Stimulated activated CD4-positive, alpha-beta T cell treated with anti-CD3 and anti-CD28 coated beads, TNF-alpha, amount 100 ng/mL, for 1 hour (primary cell): ENCODE results near the gene LILRB5.
"Not testable (repeated sequence)": the region's sequence is repeated elsewhere in the genome, so short reads cannot be mapped to it uniquely, and the experiment has no call there.

Experiments
- DNase-seq, 3 donors: peaks; one replicate each; pipeline ENCODE4 v3.0.0-alpha.2; 2020; ENCODE audit warnings: low read depth in 3 of 3, low spot score in 1 of 3

The LILRB5 gene

DNA sequence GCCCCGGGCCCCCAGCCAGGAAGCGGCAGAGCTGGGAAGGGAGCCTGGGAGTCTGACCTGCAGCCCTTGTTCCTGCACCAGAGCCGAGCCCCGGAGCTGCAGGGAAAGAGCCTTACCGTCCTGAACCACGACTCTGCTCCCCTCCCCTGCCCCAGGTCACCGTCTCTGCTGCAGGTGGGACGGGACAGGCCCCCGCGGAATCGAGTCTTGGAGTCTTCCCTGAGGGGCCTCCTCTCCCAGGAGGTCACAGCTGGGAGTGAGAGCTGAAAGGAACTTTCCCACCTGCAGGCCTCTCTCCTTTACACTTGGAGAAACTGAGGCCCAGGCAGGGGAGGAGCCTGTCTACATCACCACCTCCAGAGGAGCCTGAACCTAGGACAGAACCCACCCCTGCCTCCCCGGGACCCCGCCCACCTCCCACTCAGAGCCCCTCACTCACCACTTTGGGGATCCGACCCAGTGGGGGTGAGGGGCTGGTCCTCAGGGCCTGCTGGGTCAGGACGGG, 20.1 kb upstream of the LILRB5 start:
- DNase-seq = not testable (repeated sequence)

DNA sequence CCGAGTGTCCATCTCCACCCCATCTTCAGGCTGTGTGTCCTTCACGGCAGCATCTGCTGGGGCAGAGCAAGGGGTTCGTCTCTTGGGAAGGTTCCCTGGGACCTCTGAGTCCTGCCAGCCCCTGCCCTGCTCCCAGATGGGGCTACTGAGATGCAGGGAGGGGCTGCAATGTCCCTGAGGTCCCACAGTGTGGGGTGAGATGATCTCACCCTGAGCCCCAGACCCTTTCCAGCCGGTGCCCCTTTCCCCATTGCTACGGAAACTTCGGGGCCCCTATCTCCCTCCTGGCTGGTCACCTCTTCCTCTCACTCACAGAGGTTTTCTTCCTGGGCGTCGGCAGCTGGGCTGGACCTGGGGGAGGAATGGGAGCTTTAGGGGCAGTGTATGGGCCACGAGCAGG, 18.9 kb upstream of the LILRB5 start:
- DNase-seq = no peak

DNA sequence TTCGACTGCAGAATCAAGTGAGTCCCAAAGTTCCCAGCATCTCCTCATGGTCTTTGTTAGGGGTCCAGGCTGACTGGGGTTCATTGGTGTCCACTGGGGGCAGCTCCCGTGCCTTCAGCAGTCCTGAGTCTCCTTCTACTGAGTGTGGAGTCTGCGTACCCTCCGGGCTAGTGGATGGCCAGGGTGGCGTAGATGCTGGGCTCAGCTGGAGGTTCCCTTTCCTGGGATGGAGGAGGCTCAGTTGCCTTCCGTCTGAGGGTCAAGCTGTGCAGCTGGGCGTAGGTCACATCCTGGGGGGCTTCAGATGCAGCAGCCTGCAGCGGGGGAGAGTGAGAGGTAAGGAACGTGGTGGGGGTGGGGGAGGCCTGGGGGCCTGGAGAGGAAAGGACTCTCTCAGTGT, 17.4 kb upstream of the LILRB5 start:
- not testable (repeated sequence) for DNase-seq

DNA sequence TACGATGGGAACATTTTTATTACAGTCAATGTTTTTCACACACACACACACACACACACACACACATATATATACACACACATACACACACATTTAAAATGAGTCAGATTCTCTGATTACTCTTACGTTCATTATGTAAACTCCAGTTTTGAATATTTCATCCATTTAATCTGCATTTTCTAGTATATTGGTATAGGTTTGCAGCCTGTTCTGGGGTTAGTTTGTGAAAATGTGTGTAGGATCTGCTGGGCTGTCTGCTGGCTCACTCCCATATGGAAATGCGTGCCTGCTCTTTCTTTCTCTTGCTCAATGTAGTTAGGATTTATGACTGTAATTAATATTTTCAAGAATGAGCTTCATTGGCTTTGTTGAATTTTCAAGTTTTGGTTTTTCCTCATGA, 16.7 kb upstream of the LILRB5 start:
- no peak for DNase-seq

DNA sequence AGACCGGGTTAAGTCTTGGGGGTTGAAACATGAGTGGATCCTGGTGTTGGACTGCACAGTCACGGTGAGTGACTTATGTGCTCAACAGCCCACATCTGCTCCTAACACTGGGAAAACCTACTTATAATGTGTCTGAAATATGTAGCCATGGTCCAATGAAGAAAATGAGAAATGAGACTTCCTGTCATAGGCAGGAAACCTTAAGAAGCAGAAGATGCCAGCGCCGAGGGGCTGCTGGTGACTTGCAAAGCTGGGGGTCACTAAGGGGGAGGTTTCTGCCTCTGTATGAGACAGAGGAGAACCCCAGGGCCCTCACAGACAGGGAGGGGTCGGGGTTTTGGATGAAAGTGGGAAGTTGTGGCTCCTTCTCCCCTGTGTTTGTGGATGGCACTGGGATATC, 15.1 kb upstream of the LILRB5 start:
- not testable (repeated sequence) for DNase-seq

DNA sequence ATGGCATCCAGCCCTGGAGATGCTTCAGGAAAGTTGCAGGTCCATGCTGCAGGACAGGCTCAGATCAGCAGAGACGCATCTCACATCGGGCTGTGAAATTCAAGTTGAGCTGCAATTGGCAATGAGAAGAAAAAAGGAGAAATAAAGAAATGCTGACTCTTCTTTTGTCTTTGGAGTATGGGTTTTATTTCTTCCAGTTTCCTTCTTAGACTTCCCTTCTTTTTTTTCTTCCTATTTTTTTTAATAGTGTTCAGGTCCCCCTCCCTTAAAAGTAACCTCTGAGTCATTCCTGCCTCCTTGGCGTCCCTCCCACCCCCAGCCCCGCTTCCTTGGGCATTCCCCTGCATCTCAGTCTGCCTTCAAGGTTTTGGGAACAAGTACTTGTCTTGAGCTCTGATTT, 14.5 kb upstream of the LILRB5 start:
- DNase-seq = not testable (repeated sequence)

DNA sequence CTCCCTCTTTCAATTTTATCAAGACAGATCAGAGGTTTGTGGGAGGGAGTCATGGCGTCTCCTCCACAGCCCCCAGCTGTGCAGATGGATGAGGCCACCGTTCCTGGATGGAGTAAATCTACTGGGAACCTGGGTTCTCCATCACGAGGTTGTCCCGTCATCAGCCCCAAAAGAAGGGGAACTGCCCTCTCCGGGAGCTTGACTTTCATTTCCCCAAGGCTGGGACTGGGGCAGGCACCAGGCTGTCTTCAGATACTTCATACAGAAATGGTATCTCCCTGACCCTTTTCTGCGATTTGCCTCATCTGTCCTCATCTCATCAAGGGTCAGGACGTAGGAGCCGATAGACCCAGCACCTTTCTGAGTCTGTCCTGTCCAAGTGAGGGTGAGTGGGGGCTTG, 14.0 kb upstream of the LILRB5 start:
- no peak for DNase-seq

DNA sequence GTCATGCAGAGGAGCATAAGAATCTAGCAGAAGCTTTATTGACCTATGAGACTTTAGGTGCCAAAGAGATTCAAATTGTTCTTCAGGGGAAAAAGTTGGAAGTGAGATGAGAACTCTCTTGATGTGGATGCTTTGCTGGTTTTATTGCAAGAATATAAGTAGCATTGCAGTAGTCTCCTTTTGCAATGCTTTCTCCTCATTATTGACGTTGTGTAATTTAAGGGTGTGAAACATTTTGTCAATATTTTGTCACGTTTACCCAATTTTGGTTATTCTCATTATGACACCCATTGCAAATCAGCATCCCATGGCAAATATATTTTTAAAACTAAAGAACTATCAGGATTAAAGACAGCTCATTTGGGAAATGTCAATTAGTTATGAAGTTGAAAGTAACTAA, 11.9 kb upstream of the LILRB5 start:
- DNase-seq = no peak

DNA sequence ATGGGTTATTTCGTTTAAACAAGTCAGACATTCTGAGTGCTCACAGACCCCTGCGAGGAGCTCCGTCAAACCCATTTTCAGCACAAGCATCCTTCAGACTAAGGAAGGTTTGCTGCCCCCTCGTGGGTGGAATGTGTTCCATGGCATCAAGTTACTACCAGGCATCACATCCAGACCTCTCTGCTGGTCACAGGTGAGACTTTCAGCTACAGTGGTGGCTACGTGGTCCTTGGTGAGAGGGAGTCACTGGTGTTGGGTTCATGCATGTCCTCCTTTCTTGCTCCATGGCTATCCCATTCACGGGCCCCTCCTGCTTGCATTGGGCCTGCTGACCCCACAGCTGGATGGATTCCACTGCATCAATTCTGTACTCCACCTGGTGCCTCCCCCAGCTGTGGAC, 9.1 kb upstream of the LILRB5 start:
- peak in 2 of 3 donors; percentile 12 to 62 for DNase-seq

DNA sequence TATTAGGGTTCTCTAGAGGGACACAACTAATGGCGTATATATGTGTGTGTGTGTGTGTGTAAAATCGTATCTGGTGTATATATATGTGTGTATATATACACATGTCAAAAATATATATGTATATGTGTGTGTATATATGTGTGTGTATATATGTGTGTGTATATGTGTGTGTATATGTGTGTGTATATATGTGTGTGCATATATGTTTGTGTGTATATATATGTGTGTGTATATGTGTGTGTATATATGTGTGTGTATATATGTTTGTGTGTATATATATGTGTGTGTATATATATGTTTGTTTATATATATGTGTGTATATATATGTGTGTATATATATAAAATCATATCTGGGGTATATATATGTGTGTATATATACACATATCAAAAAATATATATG, 5.4 kb upstream of the LILRB5 start:
- DNase-seq = no peak

DNA sequence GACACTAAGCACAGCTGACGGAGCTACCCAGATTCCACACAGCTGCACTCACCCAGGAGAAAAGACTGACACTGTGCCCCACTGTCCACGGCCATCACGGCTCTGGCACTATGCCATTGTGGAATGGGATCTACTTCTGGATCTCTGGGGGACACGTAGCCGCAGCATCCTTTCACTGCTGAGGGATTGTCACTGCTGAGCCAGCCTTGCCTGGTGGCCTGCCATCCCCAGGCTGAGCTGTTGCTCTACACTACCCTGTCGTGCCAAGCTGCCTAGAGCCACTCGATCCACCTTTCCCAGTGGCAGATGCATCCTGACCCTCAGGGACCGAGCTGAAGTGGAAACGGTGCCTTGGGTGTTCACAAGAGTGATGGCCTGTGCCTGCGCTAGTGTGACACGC, 5.0 kb upstream of the LILRB5 start:
- no peak for DNase-seq

DNA sequence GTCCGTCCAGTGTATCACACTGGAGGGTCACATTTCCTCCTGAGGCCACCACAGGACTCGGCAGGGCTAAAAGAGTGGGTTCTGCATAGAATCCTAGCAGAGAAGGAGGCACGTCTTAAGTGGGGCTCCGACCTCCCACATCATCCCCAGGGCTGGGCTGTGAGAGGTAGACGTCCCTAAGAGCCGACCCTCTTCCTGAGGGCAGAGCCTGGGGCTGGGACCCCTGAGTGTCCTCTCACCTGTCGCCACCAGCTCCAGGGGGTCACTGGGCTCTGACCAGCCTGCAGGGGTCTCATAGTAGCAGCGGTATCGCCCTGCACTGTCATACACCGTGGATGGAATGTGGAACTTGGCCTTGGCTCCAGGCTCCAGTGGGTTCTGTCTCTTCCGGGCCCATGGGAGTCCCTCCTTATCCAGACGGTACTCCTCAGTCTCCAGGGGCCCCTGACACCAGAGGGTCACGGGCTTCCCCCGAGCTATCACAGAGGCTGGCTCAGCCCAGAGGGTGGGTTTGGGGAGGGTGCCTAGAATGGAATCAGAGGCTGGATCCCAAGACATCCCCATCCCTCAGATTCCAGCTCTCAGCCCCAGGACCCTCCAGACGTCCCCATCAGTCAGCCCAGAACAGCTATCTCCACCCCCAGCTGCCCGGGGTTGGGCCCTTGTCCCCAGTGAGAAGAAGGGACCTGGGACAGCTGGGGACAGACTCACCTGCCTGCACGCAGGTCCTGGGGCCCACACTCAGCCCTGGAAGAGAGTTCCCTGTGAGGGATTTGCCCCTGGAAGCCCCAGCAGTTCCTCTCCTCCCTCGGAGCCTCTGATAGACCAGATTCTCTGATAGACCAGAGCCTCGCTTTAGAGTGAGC, 590 bp downstream of the LILRB5 start:
- no peak for DNase-seq

DNA sequence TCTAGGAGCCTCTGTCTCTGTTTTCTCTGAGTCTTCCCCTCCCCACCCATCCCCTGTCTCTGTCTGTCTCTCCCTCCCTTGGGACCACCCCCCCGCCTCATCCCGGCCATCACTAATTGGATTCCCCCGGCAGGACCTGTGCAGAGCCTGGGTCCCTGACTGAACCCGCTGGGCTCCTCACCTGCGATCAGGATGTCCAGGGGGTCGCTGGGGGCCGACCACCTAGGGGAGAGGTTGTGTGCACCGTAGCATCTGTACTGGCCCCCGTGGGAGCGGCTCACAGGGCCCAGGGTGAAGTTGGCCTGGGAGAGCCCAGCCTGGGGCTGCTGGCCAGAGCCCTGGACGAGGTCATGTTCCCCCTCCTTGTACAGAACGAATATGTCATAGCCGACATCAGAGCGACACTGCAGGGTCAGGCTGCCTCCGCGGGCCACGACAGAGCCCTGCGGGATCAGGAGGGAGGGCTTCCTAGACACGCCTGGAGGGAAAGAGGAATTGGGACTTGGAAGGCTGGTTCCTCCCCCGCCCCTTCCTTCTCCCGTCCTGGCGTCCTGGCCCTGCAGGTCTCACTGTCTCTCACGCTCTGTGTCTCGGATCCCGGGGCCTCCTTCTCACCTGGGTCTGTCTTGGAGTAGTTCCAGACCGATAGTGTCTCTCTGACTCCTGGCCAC, 1.8 kb downstream of the LILRB5 start:
- no peak for DNase-seq

DNA sequence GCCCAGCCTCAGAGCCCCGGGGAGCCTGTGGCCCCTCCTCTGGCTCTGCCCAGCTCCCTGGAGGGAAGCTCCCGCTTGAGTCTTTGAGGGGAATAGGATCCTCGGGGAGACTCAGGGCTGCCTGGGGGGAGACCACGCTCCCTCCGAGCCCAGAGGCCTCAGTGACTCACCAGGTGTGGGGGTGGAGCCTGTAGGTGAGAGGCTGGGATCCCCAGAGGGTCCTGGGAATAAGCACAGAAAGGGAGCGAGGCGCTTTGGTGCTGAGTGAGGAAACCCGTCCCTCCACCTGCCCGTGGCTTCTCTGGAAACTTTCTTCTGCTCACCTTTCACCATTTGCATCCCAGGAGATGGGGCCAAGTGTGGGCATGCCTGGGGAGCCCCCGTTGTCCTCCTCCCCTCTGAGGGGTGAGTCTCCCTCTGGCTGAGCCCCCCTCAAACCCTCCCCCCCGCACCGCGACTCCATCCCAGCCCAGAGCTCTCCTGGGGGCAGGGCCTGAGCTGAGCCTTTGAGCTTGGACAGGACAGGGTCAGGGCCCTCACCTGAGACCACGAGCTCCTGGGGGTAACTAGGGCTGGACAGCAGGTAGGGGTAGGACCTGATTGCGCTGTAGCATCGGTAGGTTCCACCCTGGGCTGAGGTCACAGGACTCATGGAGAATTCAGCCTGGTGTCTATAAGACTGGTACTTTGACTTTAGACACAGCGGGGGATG, 2.7 kb downstream of the LILRB5 start:
- no peak for DNase-seq

DNA sequence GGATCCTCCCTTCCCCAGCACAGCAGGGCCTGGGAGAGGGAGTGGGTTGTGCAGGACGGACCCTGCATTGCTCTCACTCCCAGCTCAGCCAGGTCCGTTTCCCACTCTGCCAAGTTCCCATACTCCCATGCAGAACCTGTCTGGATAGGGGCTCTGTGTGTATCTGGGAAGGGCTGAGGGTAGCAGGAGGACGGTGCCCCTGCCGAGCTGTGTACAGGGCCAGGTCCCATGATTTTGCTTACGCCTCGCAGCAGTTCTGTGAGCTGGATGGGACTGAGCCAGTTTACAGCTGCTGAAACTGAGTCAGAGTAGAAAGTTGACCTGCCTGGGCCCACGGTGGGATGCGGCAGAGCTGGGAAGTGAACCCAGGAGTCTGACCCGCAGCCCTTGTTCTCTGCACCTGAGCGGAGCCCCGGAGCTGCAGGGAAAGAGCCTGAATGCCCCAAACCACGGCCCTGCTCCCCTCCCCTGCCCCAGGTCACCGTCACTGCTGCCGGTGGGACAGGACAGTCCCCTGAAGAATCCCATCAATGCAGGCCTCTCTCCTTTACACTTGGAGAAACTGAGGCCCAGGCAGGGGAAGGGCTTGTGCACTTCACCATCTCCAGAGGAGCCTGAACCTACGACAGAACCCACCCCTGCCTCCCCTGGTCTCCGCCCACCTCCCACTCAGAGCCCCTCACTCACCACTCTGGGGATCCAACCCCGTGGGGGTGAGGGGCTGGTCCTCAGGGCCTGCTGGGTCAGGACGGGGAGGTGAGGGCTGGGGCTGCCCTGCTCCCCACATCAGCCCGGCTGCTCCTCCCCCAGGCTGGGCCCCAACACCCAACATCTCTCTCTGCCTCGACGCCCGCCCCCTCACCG, 3.5 kb downstream of the LILRB5 start:
- no peak for DNase-seq

DNA sequence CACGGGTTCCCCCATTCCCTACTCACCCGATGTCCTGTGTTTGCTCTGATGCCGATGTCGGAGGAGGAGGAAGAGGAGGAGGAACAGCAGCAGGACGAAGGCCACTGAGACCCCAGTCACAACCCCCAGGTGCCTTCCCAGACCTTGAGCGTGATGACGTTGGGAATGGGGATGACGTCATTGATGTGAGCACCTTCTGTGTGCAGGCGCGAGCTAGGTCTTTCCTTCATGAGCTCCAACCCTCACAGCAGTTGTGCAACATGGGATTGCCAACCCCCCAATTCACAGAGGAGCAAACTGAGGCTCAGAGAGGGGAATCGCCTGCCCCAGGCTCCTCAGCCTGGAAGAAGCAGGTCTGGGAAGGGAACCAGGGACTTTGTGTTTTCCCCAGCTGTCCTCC, 4.2 kb downstream of the LILRB5 start:
- DNase-seq = no peak

DNA sequence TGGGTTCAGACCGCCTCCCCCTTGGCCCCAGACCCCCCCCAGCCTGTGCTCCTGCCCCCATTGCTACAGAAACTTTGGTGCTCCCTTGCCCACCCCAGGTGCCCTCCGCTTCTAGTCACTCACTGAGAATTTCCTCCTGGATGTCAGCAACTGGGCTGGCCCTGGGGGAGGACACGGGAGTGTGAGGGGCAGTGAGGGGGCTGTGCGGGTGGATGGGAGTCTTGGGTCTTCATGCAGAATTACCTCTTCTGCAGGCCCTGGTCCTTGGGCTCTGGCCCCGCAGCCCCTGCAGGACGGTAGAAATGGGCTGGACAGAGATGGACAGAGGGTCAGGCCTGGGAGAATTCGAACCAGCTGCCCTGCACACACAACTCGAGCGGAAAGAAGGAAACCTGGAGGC, 4.8 kb downstream of the LILRB5 start:
- no peak for DNase-seq

DNA sequence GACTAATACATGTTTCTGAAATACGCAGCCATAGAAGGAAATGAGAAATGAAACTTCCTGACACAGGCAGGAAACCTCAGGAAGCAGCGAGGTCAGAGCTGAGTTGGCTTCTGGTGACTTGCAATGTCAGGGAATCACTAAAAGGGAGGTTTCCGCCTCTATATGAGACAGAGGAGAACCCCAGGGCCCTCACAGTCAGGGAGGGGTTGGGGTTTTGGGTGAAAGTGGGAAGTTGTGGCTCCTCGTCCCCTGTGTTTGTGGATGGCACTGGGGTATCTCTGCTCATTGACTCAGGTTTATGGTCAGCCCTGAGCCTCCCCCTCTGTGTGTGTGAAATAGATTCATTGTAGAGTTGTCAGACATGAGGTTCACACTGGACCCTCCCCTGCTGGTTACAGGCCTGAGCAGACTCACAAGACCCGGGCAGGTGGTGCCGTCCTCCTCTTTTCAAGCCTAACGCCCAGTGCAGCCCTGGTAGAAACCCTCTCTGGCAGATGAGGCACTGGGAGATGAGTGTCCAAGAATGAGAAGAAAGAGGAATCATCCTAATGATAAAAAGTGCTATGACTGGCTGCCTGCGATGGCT, 9.0 kb downstream of the LILRB5 start:
- no peak for DNase-seq

DNA sequence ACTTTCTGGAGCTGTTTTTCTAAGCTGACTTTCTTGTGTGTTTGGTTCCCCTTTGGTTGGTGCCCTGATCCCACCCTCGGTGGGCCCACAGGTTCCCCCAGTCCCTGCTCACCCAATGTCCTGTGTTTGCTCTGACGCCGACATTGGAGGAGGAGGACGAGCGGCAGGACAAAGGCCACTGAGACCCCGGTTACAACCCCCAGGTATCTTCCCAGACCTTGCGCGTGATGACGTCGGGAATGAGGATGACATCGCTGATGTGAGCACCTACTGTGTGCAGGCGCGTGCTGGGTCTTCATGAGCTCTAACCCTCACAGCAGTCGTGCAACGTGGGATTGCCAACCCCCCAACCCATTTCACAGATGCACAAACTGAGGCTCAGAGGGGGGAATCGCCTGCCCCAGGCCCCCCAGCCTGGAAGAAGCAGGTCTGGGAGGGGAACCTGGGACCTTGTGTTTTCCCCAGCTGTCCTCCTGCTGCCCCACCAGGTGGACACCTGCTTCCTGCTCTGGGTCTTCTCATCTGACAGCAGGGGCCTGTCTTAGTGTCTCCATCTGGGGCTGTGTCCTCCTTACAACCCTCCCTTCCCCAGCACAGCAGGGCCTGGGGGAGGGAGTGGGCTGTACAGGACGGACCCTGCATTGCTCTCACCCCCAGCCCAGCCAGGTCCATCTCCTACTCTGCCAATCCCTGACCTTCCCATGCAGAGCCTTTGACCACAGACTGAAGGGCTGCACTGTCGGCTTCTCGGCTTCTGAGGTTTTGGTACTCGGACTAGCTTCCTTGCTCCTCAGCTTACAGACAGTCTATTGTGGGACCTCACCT, 9.8 kb downstream of the LILRB5 start:
- DNase-seq = no peak

DNA sequence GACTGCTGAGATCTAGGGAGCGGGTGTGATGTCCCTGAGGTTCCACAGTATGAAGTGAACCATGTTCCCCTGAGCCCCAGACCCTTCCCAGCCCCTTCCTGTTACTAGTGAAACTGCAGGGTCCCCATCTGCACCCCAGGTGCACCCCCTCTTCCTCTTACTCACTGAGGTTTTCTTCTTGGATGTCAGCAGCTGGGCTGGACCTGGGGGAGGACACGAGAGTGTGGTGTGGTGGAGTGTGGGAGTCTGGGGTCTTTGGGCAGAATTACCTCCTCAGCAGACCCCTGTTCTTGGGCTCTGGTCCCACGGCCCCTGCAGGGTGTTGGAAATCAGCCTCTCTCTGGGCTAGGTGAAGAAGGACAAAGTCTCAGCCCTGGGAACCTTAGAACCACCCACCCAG, 11.1 kb downstream of the LILRB5 start:
- no peak for DNase-seq
